HepG2 (cell line): Measurements from ENCODE around the gene IPO8. TPM values are rescaled to one million over a fixed set of nuclear protein-coding genes. Genes with fewer than 3 reads are reported as not detected.

ENCODE experiments used
- HNF4A ChIP-seq: sonication (generic); formaldehyde crosslinking; IDR thresholded peaks from 2 replicates; pipeline ENCODE4 v1.4.0; 2020; ENCODE audit warnings: missing genetic modification reagents
- IRF1 ChIP-seq: sonication (generic); formaldehyde crosslinking; IDR thresholded peaks from 2 replicates; pipeline ENCODE4 v1.4.0; 2020; ENCODE audit warnings: low read depth, mild to moderate bottlenecking, missing genetic modification reagents
- NFYB ChIP-seq: sonication (generic); formaldehyde crosslinking; IDR thresholded peaks from 2 replicates; pipeline ENCODE4 v1.4.0; 2020; ENCODE audit warnings: missing genetic modification reagents
- NR2F6 ChIP-seq, 2 experiments: IDR thresholded peaks; 2 replicates each; pipeline ENCODE4 v1.6.1; 2016; ENCODE audit warnings: antibody characterized with exemption in 1 of 2, mild to moderate bottlenecking in 1 of 2
- PHF5A ChIP-seq: IDR thresholded peaks from one replicate; pipeline ENCODE4 v1.6.1; 2018; ENCODE audit warnings: low read depth, missing genetic modification reagents; ENCODE audit not compliant: unreplicated experiment
- REXO4 ChIP-seq: sonication (generic); formaldehyde crosslinking; IDR thresholded peaks from 2 replicates; pipeline ENCODE4 v1.8.0; 2022; ENCODE audit warnings: missing genetic modification reagents, mild to moderate bottlenecking, borderline replicate concordance
- SAFB2 ChIP-seq: sonication (generic); formaldehyde crosslinking; IDR thresholded peaks from 2 replicates; pipeline ENCODE4 v1.5.1; 2020; ENCODE audit warnings: missing genetic modification reagents, low read depth, mild to moderate bottlenecking, borderline replicate concordance
- SOX5 ChIP-seq: IDR thresholded peaks from 2 replicates; pipeline ENCODE4 v1.6.1; 2016; ENCODE audit warnings: borderline replicate concordance
- ZBTB34 ChIP-seq: sonication (generic); formaldehyde crosslinking; IDR thresholded peaks from 2 replicates; pipeline ENCODE4 v1.8.0; 2022; ENCODE audit warnings: mild to moderate bottlenecking, missing genetic modification reagents
- ZC3H4 ChIP-seq: sonication (generic); formaldehyde crosslinking; IDR thresholded peaks from 2 replicates; pipeline ENCODE4 v1.4.0; 2020; ENCODE audit warnings: missing genetic modification reagents, borderline replicate concordance
- ZEB1 ChIP-seq: IDR thresholded peaks from 2 replicates; pipeline ENCODE4 v1.6.1; 2012; ENCODE audit warnings: mild to moderate bottlenecking, low read depth, inconsistent platforms; ENCODE audit not compliant: insufficient replicate concordance
- ZFP37 ChIP-seq: sonication (generic); formaldehyde crosslinking; IDR thresholded peaks from 2 replicates; pipeline ENCODE4 v1.4.0; 2020; ENCODE audit warnings: missing genetic modification reagents, borderline replicate concordance
- ZNF232 ChIP-seq: sonication (generic); formaldehyde crosslinking; IDR thresholded peaks from 2 replicates; pipeline ENCODE4 v1.4.0; 2020; ENCODE audit warnings: missing genetic modification reagents, borderline replicate concordance
- ZNF275 ChIP-seq: sonication (generic); formaldehyde crosslinking; IDR thresholded peaks from 2 replicates; pipeline ENCODE4 v1.8.0; 2022; ENCODE audit warnings: missing genetic modification reagents, mild to moderate bottlenecking, inconsistent platforms, borderline replicate concordance
- ZNF605 ChIP-seq: sonication (generic); formaldehyde crosslinking; IDR thresholded peaks from 2 replicates; pipeline ENCODE4 v1.8.0; 2022; ENCODE audit warnings: mild to moderate bottlenecking, missing genetic modification reagents
- ZNF646 ChIP-seq: sonication (generic); formaldehyde crosslinking; IDR thresholded peaks from 2 replicates; pipeline ENCODE4 v1.9.0; 2021; ENCODE audit warnings: mild to moderate bottlenecking, missing genetic modification reagents
- ZNF678 ChIP-seq: sonication (generic); formaldehyde crosslinking; IDR thresholded peaks from 2 replicates; pipeline ENCODE4 v1.4.0; 2020; ENCODE audit warnings: mild to moderate bottlenecking, missing genetic modification reagents
- ZSCAN5A ChIP-seq: sonication (generic); formaldehyde crosslinking; IDR thresholded peaks from 2 replicates; pipeline ENCODE4 v1.8.0; 2022; ENCODE audit warnings: mild to moderate bottlenecking, missing genetic modification reagents, borderline replicate concordance
- polyA plus RNA-seq, 8 experiments: library from polyadenylated mRNA; depleted of rRNA in 3 of 8; stranded (reverse) in 7 of 8; unstranded in 1 of 8; fragments of >200 nt; fragmentation: Illumina TruSeq in 4 of 8; extraction: Trizol in 4 of 8; gene quantifications; 2 replicates each; pipeline versions ENCODE4 v1.2.1 to v1.2.3, GENCODE V29; 2011 to 2016; ENCODE audit warnings: low read depth in 4 of 8, missing spikeins in 1 of 8, mixed read lengths in 1 of 8; ENCODE audit not compliant: insufficient read depth in 1 of 8
- total RNA-seq, 5 experiments: library from RNA; depleted of rRNA; stranded (reverse); fragments of >200 nt; fragmentation: Illumina TruSeq; extraction: Trizol; gene quantifications; 2 replicates each; pipeline ENCODE4 v1.2.3, GENCODE V29; 2016; ENCODE audit warnings: low read depth in 1 of 5

IPO8 gene
- total and polyA plus RNA-seq, 2 of the 13 experiments (the other 11 are each of a cell fraction or from before 2014, with no cell fraction given): 6.3 to 21.8 TPM

GRCh38 chr12:30613119-30613830 lies 82.4 kb downstream of the IPO8 start (continued):
- no peak for TF ChIP-seq ZBTB34
- no peak for TF ChIP-seq PHF5A (CRISPR knock-in tag)
- TF ChIP-seq SOX5: peak; percentile 41; the same call in 1 of the 2 replicates
- no peak for TF ChIP-seq ZC3H4 (CRISPR knock-in tag)
- TF ChIP-seq ZNF232 (CRISPR knock-in tag): no peak
- TF ChIP-seq ZSCAN5A (CRISPR knock-in tag): no peak
- TF ChIP-seq ZEB1: no peak
- TF ChIP-seq ZNF605 (CRISPR knock-in tag): no peak
- no peak for TF ChIP-seq ZFP37 (CRISPR knock-in tag)
- TF ChIP-seq ZNF678 (CRISPR knock-in tag): no peak
- TF ChIP-seq ZNF275: no peak
- no peak for TF ChIP-seq NFYB (CRISPR knock-in tag)
- no peak for TF ChIP-seq REXO4 (CRISPR knock-in tag)
- TF ChIP-seq HNF4A (CRISPR knock-in tag): peak; percentile 42; the same call in 1 of the 2 replicates
- no peak for TF ChIP-seq IRF1
- TF ChIP-seq ZNF646 (CRISPR knock-in tag): no peak
- no peak for TF ChIP-seq SAFB2 (CRISPR knock-in tag)
- TF ChIP-seq NR2F6 (IDR thresholded peaks at IDR 0.05): no peak
- TF ChIP-seq NR2F6 (CRISPR knock-in tag; IDR thresholded peaks at IDR 0.05): 0 out of 2 replicates have a peak, but pooled peaks have one; percentile 29
